ENCODE measurements around the gene LAMA5. TPM values are rescaled to one million over a fixed set of nuclear protein-coding genes. Genes with fewer than 3 reads are reported as not detected.

Gene LAMA5
- polyA plus RNA-seq, 4 donors: 70.5 to 201 (median 146) TPM

DNA sequence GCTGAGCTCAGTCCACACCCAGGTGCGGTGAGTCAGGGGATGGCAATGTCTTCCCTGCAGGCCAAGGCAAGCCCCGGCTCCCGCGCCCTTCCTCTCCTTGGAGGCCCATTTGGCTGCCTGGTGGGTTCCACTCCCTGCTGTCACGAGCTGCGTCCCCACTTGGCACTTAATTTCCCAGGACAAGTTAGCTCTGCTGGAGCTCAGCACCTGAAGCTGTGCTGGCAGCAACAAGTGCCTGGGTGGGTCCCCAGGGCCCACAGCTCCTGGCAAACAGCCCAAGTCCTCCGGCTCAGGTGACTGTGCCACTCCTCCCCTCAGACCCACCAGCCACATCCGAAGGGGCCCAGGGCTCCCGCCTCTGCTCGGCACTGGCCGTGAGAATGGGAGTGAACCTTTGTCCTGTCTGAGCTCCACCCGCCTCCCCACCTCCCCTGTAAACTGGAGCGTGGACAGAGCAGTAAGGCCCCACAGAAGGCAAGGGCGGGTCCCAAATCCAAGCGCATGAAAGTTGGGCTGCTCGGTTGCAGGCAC, 16.9 kb downstream of the LAMA5 start:
- DNase-seq (ENCODE audit: low read depth in 4 of 4, low spot score in 2 of 4): no peak

DNA sequence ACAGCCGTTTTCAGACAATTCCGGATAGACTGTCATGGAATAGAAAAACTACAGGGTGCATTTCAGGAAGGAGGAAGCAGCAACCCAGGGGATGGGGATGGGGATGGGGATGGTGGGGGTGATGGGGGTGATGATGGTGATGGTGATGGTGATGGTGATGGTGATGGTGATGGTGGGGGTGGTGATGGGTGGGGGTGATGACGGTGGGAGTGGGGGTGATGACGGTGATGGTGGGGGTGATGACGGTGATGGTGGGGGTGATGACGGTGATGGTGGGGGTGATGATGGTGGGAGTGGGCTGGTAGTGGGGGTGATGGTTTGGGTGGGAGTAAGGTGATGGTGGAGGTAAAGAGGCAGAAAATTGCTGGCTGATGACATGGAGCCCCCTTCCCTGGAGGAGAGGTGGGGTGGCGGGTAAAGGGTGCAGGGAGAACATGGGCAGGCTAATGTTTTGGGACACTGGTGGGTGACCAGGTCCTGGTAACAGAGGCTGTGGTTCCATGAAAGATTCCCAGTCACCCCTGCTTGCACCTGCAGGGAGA, 17.5 kb downstream of the LAMA5 start:
- no peak for DNase-seq (ENCODE audit: low read depth in 4 of 4, low spot score in 2 of 4)

DNA sequence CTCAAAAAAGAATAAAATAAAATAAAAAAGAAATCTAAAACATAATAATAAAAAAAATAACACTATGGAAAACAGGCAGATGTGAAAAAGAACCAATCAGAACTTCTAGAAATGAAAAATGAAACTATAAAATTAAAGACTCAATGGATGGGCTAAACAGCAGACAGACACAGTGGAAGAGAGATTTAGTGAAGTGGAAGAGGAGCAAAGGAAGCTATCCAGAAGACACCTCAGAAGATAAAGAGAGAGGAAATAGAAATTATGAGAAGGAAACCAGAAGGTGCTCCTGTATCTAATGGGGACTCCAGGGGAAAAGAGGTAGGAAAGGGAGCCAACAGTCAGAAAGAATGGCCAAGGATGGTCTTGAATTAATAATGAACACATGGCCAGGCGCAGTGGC, 18.5 kb downstream of the LAMA5 start:
- DNase-seq (ENCODE audit: low read depth in 4 of 4, low spot score in 2 of 4): no peak

DNA sequence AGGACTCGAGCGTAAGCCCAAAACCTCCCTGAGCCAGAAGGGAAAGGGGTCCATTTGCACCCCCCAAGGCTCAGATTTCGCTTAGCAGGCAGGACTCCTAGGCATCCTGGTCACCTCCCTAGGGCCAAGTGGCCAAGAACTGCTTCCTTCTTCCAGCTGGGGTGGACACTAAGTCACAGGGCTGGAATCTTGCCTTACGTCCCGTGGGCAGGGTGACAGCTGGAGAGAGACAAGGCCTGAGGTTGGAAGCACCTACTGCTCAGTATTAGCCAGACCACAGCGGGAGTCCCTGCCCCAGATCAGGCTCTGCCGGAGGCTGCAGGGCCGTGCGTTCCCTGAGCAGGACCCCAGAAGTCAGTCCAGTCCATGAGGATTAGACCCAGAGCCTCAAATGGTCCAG, 19.7 kb downstream of the LAMA5 start:
- no peak for DNase-seq (ENCODE audit: low read depth in 4 of 4, low spot score in 2 of 4)

DNA sequence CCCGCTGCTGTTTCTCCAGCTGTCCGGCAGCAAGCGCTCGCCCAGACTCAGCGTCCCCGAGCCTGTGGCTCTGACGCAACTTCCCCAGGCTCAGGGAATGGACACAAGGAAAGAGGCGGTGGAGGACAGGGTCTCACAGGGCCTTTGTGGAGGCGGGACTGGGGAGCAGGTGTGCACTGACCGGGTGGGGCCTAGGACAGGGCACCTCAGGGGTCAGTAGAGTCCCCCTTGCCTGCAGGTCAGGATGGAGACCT, 20.0 kb downstream of the LAMA5 start:
- DNase-seq (ENCODE audit: low read depth in 4 of 4, low spot score in 2 of 4): no peak

DNA sequence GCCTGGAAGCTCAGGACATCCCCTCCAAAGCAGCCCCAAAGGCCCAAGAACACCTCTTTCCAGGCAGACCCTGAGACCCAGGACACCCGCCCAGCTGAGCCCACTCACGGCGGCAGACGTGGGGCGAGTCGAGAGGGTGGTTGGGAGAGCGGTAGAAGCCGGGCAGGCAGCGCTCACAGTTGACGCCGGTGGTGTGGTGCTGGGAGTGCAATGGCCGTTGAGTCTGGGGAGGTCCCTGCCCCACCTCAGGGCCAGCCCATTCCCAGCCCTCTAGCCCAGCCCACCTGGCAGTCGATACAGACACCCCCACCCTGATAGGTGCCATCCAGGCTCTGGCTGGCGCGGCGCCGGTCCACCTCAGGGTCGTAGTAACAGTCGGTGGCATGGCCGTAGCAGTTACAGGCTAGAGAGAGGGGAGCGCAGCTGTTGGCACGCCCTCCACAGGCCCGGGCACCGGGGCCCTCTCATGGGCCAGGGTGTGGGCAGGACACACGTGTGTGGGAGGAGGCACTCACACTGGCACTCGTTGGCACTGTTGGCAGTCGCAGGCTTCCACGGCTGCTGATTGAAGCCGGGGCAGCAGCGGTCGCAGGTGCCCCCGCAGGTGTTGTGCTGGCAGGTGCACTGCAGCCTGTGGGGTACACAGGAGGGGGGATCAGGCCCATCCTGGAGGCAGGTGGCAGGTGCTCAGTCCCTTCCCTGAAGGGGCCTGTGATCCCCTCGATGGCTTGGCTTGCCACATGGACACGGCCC, 20.5 kb downstream of the LAMA5 start:
- no peak for DNase-seq (ENCODE audit: low read depth in 4 of 4, low spot score in 2 of 4)

DNA sequence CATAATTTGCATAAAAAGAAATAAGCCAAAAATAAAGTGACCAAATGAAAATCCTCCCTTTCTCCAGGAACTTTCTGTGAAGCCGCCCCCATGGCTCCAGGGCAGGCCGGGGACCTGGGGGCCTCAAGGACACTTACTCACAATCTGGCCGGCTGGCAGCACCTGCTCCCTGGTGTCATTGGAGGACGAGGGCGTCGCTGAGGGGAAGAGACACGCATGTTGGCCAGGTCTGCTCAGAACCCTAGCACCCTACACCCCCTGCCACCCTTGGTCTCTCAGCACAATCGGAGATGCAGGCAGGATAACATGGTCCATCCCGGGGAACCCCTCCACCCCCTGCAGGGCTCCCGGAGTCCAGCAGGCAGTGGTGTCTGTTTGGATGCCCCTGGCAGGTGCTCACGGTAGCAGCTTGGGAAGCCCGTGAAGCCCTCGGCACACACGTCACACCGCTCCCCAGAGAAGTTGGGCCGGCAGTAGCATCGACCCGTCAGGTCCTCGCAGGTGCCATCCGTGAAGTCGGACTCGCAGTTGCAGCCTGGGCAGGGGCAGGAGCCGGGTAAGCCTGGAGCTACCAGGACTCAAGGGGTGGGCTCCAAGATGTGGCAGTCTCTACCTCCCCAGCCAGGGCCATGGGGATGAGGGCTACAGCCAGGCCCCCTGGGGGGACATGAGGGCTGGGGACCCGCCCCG, 21.3 kb downstream of the LAMA5 start:
- DNase-seq (ENCODE audit: low read depth in 4 of 4, low spot score in 2 of 4): no peak

DNA sequence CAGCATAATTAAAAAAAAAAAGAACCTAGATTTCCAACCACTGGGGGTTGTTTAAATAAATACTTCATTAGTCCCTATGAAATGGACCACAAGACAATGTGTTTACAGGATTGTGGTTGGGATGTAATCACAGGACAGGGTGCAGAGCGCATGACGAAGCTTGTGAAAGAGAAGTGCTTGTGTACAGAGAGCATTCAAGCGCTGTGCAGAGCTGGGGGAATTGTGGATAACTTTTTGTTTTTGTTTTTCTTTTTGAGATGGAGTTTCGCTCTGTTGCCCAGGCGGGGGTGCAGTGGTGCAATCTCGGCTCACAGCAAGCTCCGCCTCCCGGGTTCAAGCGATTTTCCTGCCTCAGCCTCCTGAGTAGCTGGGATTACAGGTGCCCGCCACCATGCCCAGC, 22.3 kb downstream of the LAMA5 start:
- DNase-seq (ENCODE audit: low read depth in 4 of 4, low spot score in 2 of 4): no peak

DNA sequence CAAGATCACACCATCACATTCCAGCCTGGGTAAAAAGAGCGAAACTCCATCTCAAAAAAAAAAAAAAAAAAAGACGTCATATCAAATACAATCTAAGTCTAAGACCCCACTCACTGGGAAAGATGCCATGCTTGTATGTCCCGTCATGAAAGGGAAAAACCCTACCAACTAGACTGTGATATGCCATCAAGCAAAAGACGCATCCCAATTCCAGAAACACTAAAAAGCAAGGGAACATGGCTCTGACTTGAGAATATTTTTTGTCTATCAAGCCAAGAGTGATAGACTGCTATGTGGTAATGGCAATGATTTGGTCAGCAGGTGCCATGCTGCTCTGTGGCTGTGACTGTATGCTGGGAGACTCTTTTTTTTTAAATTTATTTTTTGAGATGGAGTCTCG, 23.0 kb downstream of the LAMA5 start:
- DNase-seq (ENCODE audit: low read depth in 4 of 4, low spot score in 2 of 4): no peak

DNA sequence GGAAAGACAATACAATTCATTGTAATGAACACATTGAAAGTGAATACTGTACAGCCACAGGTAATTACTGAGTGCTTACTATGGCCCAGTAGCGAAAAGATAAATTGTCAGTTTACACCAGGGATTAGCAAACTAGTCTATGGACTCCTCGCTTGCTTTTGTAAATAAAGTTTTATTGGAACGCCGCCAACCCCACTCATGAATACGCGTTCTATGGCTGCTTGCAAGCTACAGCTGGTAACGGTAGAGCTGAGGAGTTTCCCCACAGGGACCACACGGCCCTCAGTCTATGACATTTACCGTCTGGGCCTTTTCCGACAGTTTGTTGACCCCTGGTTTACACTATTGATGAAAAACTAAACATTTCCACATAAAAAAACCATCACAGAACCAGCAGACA, 24.2 kb downstream of the LAMA5 start:
- DNase-seq (ENCODE audit: low read depth in 4 of 4, low spot score in 2 of 4): no peak

DNA sequence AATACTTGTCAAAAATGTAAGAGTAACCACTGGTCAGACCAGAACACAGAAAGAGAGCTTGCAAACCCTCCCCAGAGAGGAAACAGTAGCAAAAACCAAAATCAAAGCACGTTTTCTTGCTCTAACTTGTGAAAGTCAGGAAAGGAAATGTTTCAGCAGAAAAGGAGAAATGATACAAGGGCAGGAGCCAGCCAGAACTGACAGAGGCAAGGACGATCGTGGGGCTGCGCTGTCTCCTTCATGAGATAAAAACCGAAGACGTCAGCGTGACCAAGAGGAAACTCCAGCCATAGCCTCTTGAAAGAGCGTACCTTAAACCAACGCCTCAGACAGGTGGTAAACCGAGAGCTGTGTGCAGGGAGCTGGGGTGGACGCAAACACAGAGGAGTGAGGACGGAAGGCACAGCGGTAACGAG, 27.5 kb downstream of the LAMA5 start:
- no peak for DNase-seq (ENCODE audit: low read depth in 4 of 4, low spot score in 2 of 4)

DNA sequence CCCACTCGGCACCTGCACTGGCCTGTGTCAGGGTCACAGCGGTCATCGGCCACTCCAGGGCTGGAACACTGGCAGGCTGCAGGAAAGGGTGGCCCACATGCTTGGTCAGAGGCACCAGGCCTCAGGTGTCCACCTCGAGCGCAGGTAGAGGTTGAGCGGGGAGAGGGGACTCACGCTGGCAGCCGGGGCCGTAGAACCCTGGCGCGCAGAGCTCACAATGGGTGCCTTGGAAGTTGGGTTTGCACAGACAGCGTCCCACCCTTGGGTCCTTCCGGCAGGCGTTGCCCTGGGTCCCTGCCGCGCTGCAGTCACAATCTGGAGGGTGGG, 28.9 kb downstream of the LAMA5 start:
- no peak for DNase-seq (ENCODE audit: low read depth in 4 of 4, low spot score in 2 of 4)

DNA sequence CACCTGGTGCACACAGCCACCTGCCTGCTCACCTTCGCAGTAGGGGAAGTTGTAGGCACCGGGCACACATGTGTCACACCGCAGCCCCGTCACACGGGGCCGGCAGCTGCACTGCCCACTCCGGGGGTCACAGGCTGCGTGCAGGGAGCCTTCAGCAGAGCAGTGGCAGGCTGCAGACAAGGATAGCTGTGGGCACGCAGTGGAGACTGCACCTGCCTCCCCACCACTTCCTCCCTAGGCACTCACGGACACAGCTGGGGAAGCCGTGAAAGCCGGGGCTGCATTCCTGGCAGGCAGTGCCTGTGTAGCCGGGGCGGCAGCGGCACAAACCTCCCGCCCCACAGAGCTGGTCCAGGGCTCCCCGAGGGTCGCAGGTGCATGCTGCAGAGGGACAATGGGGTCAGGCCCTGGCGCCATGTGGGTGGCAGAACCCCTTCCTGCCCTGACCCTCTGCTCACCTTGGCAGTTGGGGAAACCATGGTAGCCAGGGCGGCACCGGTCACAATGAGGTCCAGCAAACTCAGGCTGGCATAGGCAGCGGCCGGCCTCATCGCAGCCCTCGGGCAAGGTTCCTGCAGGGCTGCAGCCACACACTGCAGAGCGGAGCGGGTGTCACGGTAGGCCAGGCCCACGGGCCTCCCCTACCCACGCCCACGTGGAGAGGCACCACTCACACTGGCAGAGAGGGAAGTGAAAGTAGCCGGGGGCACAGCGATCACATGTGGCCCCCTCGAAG, 29.4 kb downstream of the LAMA5 start:
- DNase-seq (ENCODE audit: low read depth in 4 of 4, low spot score in 2 of 4): no peak

DNA sequence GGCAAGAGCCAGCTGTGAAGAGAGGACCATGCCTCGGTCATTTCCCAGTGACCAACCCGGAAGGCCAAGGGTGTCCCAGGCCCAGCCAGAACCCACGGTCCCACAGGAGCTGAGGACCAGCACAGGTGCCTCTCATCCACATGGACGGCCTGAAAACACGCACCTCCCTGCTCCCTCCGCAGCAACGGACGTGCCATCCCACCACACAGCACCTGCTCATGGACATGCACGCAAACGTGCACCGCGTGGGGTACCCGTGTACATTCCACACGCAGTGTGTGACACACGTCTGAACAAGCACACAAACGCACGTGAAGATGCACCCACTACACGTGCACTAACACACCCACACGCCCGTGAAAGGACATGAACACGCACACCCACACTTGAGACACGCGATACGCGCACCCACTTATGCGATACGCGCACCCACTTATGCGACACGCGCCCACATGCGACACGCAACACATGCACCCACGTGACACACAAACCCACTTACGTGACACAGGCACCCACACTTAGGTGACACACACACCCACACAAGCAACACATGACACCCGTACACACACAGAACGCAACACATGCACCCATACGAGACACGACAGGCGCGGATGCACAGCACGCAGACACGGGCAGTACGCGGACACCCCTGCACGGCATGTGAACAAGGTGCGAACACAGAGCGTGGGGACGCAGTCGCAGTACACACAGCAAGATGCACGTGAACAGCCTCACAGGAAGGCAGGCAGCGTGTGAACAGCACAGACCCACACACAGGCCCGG, 30.1 kb downstream of the LAMA5 start:
- no peak for DNase-seq (ENCODE audit: low read depth in 4 of 4, low spot score in 2 of 4)

DNA sequence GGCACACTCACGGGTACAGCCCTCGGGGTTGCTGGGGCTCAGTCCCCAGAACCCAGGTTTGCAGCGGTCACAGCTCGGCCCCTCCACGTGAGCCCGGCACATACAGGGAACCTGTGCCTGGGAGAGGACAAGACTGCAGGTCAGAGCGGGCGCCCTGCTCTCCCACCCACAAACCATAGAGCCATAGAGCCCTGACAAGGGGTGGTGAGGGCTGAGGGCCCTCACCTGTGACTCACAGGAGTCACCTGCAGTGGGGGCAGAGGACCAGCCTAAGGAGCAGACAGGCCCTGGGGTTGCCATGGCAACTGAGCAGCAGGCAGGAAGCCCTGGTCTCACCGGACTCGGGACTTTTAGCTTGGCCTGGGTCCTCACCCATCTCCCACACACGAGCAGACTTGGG, 30.8 kb downstream of the LAMA5 start:
- DNase-seq (ENCODE audit: low read depth in 4 of 4, low spot score in 2 of 4): no peak

DNA sequence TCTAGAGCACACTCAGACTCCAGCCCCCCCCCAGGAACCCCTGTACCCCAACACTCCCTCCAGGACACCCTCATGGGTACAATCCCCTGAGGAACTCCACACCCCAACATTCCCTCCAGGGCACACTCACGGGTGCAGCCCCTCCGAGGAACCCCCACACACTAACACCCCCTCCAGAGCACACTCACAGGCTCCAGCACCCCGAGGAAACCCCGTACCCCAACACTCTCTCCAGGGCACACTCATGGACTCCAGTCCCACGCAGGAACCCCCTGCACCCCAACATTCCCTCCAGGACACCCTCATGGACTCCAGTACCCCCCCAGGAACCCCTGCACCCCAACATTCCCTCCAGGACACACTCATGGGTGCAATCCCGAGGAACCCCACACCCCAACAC, 31.6 kb downstream of the LAMA5 start:
- DNase-seq (ENCODE audit: low read depth in 4 of 4, low spot score in 2 of 4): no peak

DNA sequence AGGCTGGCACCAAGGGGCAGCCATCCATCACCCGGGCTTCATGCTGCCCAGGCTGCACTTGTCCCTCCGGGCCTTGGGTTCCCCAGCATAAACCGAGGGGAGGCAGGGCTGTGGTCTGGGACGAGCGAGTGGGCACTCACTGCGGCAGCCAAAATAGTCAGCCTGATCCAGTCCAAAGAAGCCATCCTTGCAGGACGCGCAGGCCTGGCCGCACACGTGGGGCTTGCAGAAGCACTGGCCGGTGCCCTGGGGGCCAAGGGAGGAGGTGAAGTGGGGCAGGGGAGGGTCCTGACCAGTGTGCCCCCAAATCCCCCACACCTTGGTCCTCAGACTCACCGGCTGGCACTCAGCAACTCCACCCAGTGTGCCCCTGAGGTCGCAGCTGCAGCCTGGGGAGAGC, 32.2 kb downstream of the LAMA5 start:
- DNase-seq (ENCODE audit: low read depth in 4 of 4, low spot score in 2 of 4): no peak

DNA sequence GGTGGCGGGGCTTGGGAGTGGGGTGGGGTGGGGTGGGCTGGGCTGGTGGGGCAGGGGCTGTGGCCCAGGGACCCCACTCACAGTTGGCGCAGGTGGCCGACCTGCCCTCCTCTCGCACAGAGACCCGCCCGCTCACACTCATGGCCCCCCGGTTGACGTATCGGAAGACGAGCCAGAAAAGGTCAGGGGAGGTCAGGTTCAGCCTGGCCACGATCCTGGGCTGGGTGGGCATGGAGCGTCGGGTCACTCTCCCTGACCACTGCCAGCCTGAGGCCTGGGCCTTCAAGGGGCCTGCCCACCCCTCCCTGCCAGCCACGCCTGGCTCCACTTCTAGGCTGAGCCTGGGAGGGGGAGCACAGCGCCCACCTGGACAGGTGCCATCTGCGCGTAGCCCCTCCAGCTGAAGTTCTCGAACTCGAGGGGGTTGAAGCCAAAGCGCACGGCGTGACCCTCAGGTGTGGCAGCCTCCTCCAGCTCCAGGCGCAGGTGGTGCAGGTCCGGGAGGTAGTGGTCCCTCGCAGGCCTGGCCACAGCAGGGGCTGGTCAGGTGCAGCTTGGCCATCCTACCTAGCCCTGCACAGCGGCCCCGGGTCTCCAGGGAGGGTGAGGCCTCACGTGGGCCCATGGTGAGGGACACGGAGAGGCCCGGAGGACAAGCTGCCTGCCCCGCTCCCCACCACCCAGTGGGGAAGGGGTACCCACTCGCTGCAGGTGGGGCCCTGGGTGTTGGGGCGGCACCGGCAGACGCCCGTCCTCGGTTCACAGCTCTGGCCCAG, 33.1 kb downstream of the LAMA5 start:
- DNase-seq (ENCODE audit: low read depth in 4 of 4, low spot score in 2 of 4): no peak

DNA sequence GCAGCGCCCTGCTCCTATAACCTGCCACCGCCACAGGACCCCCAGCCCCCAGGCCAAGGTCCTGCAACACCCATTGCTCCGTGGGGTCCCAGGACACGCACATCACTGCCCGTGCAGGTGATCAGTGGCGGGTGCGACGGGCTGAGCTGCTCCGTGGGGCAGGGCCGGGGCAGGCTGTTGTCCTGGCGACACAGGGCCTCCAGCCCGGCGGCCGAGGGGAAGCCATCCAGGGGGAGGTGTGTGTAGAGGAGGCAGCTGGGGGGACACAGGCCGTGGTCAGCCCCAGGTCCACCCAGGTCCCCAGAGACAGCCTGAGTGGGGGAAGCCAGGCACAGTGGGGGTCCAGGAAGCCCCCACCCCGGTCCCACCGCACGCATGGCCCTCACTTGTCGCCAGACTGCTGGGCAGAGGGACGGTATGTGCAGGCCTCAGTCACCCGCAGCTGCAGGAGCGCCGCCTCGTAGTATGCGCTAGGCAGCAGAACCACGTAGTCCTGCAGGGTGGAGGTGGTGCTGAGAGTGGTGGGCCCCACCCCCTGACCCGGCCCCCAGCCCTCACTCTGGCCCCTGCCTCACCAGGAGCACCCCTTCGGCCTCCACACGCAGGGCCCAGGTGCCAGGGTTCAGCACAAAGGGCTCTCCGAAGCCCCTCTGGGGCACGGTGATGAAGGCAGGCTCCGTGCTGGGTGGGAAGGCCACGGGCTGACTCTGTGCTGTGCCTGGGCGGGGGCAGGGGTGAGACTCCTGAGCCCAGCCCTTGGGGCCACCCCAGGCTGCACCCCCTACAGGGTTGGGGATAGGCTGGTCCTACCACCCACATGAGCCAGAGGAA, 33.9 kb downstream of the LAMA5 start:
- DNase-seq (ENCODE audit: low read depth in 4 of 4, low spot score in 2 of 4): no peak
